Measurements from ENCODE around the gene ZFHX2. TPM values are rescaled to one million over a fixed set of nuclear protein-coding genes. Genes with fewer than 3 reads are reported as not detected.

Gene ZFHX2
- total RNA-seq, 6 experiments from 2014 or later, result 0.63 to 4.2 (median 1.7) TPM

DNA sequence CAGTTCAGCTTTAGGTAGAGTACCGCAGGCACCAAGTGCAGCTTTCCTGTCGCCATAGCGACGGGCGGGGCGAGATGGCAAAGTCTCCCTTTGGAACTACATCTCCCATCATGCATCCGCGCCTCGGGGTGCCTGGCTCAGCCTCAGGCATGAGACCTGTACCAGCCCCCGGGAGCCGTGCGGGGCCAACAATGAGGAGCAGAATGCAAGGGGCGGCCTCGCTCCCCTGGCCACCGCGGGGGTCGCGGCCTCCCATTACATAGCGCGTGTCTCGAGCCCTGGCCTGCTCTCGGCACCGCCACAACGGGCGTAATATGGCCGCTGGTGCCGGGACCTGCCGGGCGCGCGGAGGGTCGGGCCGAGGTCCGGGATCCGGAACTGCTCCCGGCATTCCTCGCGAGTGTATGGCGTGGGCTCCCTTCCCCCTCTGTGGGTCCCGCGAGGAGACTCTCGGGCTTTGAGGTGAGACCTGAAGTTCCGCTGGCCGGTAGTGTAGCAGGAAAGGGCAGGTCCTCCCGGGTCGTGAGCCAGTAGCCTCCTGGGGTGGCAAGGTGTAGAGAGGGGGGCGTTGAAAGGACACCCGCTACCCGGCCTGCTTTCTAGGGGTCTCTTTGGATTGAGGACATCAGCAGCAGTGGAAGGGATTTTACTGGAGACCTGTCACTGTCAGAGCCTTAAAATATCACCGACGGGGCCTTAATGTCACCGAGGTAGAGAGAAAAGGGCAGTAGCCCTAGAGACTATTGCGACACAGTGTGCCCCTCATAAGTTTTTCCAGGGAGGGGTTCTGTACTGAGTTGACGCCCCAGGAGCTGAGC is 4.5 kb upstream of the ZFHX2 start, which contains the start of gene THTPA:
Gene THTPA (plus strand): TSS at position 390 of the 818 bp plus-strand sequence. CDS start 487 bp downstream, outside the sequence.
- TF ChIP-seq, protein P1, sequence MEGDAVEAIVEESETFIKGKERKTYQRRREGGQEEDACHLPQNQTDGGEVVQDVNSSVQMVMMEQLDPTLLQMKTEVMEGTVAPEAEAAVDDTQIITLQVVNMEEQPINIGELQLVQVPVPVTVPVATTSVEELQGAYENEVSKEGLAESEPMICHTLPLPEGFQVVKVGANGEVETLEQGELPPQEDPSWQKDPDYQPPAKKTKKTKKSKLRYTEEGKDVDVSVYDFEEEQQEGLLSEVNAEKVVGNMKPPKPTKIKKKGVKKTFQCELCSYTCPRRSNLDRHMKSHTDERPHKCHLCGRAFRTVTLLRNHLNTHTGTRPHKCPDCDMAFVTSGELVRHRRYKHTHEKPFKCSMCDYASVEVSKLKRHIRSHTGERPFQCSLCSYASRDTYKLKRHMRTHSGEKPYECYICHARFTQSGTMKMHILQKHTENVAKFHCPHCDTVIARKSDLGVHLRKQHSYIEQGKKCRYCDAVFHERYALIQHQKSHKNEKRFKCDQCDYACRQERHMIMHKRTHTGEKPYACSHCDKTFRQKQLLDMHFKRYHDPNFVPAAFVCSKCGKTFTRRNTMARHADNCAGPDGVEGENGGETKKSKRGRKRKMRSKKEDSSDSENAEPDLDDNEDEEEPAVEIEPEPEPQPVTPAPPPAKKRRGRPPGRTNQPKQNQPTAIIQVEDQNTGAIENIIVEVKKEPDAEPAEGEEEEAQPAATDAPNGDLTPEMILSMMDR (IDR thresholded peaks at IDR 0.05), result no peak
- H3K27ac Mint-ChIP-seq, result peak within 1 kb of the TSS; percentile 95

DNA sequence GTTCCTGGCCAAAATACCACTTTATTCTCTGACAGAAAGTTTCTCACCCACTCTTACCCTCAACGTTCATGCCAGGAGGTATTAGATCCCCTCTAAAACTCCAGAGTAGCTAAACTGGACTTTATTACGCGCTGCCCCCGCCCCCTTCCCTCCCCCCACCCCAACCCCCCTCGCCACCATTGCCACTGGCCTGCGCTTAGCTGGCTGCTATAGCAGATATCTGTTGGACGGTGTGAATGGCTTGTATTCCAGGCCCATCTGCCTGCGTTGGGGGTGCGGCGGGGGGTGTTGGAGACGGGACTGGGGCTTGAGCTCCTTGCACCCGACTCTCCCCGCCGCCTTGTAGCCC is 3.9 kb upstream of the ZFHX2 start:
- TF ChIP-seq, protein P1 (IDR thresholded peaks at IDR 0.05), result no peak
- DNase-seq, result no peak
- Mint-ChIP-seq H3K4me3 (peak overlapping the region; percentile 99), H3K9me3 (no peaks in the 10 kb centered on the region), H3K4me1 (ENCODE audit: low read depth) (peaks cover 30% of the 10 kb centered on the region), H3K27ac (peak overlapping the region; percentile 95), H3K27me3 (ENCODE audit: insufficient read depth) (peaks cover 2% of the 10 kb centered on the region; the same call in 1 of the 2 replicates), H3K36me3 (ENCODE audit: low read depth) (peaks cover 4% of the 10 kb centered on the region; the same call in 1 of the 2 replicates)

More for the DNA sequence above, 4.5 kb upstream of the ZFHX2 start, which contains the start of gene THTPA:
- peak; percentile 86 for DNase-seq
- peaks cover 2% of the 10 kb centered on the region; the same call in 1 of the 2 replicates for H3K27me3 Mint-ChIP-seq (ENCODE audit: insufficient read depth)
- H3K36me3 Mint-ChIP-seq (ENCODE audit: low read depth), result peaks cover 4% of the 10 kb centered on the region; the same call in 1 of the 2 replicates
- peak within 1 kb of the TSS; percentile 99 for H3K4me3 Mint-ChIP-seq
- H3K9me3 Mint-ChIP-seq, result no peaks in the 10 kb centered on the region
- H3K4me1 Mint-ChIP-seq (ENCODE audit: low read depth), result peaks cover 30% of the 10 kb centered on the region

DNA sequence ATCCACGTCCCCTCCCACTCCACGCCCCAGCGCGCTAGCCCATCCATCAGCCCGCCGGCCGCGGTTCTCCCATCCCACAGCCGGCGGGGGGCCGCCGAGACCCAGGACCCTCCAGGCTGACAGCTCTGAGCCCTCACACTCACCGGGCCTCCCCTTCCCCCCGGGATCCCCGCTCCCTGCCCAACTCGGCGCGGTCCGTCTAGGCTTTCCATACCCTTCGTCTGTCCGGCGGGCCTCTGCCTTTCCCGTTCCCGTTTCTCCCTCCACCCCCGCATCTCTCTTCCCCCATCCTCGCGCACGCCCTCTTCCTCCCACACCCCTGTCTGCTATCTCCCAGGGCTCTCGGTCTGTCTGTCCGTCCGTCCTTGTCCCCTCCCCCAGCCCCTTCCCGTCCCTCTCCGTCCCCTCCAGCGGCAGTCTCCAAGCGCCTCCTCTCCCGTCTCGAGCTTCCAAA is 726 bp downstream of the ZFHX2 start:
- H3K27me3 Mint-ChIP-seq (ENCODE audit: insufficient read depth), result peaks cover 1% of the 10 kb centered on the region; the same call in 1 of the 2 replicates
- TF ChIP-seq, protein P1 (IDR thresholded peaks at IDR 0.05), result no peak
- no peak for DNase-seq
- no peaks in the 10 kb centered on the region for H3K36me3 Mint-ChIP-seq (ENCODE audit: low read depth)
- no peak overlapping the region; the same call in 1 of the 2 replicates for H3K27ac Mint-ChIP-seq
- H3K4me1 Mint-ChIP-seq (ENCODE audit: low read depth), result peaks cover 6% of the 10 kb centered on the region
- no peaks in the 10 kb centered on the region for H3K9me3 Mint-ChIP-seq
- no peak overlapping the region for H3K4me3 Mint-ChIP-seq

DNA sequence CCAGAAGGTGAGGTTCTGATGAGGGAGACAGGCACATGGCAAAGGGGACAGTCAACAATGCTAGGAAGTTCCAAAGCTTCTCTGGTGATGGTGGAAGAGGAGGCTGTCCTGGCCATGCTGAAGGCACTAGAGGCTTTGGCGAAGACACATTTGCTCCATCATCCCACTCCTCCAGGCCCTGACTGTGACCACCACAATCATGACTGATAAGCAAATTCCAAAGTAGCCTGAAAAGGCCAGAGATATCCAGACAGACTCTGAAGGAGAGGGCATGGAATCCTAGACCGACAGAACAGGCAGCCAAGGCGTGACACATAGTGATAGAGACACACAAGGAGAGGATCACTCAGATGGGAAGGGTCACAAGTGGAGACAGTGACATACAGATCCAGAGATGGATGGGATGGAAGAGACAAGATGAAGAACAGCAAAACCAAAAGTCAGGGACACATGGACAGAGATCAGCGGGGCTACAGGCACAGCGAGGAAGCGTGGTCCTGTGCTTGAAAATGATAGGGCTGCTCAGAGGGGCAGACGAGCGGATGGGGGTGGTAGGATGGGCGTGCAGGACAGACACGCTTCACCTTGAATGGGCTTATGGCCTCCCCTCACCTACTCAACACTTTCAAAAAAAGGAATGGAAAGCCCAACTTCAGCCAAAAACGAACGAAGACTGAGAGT is 1.3 kb downstream of the ZFHX2 start:
- no peak overlapping the region for H3K27ac Mint-ChIP-seq
- TF ChIP-seq, protein P1 (IDR thresholded peaks at IDR 0.05), result no peak
- H3K4me3 Mint-ChIP-seq, result no peak overlapping the region
- no peaks in the 10 kb centered on the region for H3K9me3 Mint-ChIP-seq
- DNase-seq, result no peak
- no peaks in the 10 kb centered on the region for H3K27me3 Mint-ChIP-seq (ENCODE audit: insufficient read depth)
- H3K4me1 Mint-ChIP-seq (ENCODE audit: low read depth), result peaks cover 6% of the 10 kb centered on the region
- H3K36me3 Mint-ChIP-seq (ENCODE audit: low read depth), result no peaks in the 10 kb centered on the region

DNA sequence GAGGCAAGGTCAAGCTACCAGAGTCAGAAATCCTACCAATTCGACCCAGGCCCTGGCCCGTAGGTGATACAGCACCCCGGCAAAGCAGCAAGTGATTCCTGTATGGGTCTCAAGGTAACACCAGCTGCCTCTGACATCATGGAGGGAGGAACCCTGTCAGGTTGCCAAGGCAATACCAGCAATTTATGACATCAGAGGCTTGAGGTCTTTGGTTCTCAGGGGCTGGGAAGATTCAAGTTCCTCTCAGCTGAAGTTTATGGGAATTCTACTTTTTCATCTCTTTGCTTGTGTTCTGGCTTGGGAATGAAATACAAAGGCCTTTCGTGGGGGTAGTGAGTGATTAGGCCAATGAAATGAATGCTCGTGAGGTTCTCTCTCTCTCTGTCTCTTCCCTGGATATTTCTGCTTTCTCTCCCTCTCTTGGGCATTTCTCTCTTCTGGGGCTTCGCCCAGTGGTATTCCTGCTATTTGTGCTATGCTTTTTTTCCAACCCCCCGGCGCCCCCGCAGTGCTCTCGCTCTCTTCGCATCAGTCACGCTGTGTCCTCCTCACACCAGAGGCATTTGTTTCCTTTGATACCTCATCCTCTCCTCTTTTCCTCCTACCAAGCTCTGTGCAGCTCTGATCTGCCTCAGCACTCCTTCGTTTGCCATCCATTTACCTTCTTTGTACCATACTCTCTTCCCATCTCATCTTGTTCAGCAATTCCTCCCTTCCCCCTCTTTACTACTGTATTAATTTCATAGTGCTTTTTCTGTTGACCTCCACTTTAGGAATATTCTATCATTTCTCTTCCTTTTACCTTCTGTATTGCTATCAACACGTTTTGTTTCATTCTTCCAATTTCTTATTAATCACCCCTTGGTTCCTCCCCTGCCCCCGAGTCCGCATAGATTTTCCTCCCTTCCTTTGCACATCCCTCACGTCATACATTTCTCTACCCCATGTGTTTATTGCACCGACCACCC is 2.9 kb downstream of the ZFHX2 start:
- Mint-ChIP-seq H3K36me3 (ENCODE audit: low read depth) (no peaks in the 10 kb centered on the region), H3K4me3 (no peak overlapping the region), H3K27me3 (ENCODE audit: insufficient read depth) (peaks cover 6% of the 10 kb centered on the region), H3K27ac (no peak overlapping the region), H3K9me3 (no peaks in the 10 kb centered on the region), H3K4me1 (ENCODE audit: low read depth) (peaks cover 12% of the 10 kb centered on the region)
- peak; percentile 45 for DNase-seq
- TF ChIP-seq, protein P1 (IDR thresholded peaks at IDR 0.05), result no peak

Measured in HFFc6 (cell line).